CD4-positive, alpha-beta T cell treated with Interferon gamma for 1 hour (primary cell): ENCODE measurements around the gene THBS4.

Experiments used
- DNase-seq: peaks from one replicate; pipeline ENCODE4 v3.0.0-alpha.2; 2020

Gene THBS4

GRCh38 chr5:80048084-80048780 is 13.1 kb downstream of the THBS4 start:
- DNase-seq, result no peak

- no peak for DNase-seq
These were observed 17.3 kb downstream of the THBS4 start for GRCh38 chr5:80052464-80052863.

GRCh38 chr5:80054682-80055081 is 19.5 kb downstream of the THBS4 start:
- no peak for DNase-seq

- no peak for DNase-seq
These were observed 20.5 kb downstream of the THBS4 start for GRCh38 chr5:80055491-80056170.

GRCh38 chr5:80057099-80057498 is 22.0 kb downstream of the THBS4 start:
- no peak for DNase-seq

DNA sequence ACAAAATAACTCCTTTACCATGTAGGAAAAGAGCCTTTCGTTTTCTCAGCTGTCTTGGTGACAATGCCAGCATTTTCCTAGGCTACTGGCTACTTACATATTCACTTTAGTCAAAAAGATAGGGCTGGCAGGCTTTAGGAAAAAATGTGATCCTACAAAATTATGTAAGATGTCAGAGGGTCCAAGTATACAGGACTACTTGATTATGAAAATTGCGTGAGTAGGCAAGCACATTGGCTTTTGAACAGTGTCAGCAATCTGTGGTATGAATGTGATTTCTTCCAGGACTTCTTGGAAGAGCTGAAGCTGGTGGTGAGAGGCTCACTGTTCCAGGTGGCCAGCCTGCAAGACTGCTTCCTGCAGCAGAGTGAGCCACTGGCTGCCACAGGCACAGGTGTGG is 22.8 kb downstream of the THBS4 start:
- no peak for DNase-seq

DNA sequence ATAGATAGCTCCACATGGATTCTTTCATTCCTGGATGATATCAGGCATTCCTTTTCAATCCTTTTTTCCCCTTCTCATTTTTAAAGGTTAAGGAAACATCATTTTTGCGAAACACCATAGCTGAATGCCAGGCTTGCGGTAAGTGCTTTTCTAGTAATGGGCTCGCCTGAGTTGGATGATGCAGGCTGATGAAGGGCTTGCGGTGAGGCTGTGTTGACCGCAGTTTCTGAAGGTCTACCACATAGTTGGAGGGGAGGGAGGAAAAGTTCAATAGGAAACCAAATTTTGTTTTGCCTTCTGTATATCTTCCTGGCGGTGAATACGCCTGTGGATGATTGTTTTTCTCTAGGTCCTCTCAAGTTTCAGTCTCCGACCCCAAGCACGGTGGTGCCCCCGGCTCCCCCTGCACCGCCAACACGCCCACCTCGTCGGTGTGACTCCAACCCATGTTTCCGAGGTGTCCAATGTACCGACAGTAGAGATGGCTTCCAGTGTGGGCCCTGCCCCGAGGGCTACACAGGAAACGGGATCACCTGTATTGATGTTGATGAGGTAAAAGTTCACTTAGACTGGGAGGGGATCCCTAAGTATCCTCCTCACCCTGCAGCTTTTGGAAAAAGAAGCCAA is 24.3 kb downstream of the THBS4 start:
- DNase-seq, result no peak

DNA sequence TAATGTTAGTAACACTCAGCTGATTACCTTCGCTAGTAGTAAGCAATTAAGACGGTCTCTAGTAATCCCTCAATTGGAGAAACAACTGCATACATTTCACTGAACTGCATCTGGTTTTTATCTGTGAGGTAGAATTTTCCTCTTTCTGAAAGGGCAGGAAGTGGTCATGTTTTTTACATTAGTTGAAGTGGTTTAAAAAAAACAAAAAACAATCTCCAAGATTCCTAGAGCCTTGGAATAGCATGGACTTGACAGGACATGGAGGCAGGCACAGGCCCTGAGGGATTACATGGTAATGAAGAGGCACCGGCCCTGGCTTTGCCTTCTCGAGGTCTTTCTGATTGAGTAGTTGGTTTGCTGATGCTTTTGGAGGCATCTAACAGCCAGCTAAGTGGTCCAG is 25.8 kb downstream of the THBS4 start:
- DNase-seq, result no peak

GRCh38 chr5:80061547-80061946 is 26.4 kb downstream of the THBS4 start:
- DNase-seq, result no peak

GRCh38 chr5:80064124-80064523 is 29.0 kb downstream of the THBS4 start:
- no peak for DNase-seq

GRCh38 chr5:80067016-80067415 is 31.9 kb downstream of the THBS4 start:
- no peak for DNase-seq

- no peak for DNase-seq
These were observed 32.5 kb downstream of the THBS4 start for GRCh38 chr5:80067531-80068245.

DNA sequence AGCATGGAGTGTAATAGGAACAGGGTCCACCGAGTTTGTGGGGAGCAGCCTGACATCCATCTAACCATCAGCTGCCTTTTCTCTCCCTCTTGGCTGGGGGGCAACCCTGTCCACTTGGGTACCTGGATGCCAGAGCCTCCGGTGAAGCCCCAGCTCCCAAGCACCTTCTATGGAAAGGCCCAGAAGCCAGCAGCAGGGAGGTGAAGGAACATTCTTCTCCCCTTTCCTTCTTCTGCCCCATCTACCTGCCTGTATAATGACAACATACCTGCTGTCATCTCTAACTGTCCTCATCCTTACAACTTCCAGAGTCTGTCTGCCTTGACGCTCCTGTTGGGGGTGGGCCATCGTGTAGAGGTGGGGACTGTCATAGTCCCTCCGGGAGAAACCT is 33.1 kb downstream of the THBS4 start:
- no peak for DNase-seq

DNA sequence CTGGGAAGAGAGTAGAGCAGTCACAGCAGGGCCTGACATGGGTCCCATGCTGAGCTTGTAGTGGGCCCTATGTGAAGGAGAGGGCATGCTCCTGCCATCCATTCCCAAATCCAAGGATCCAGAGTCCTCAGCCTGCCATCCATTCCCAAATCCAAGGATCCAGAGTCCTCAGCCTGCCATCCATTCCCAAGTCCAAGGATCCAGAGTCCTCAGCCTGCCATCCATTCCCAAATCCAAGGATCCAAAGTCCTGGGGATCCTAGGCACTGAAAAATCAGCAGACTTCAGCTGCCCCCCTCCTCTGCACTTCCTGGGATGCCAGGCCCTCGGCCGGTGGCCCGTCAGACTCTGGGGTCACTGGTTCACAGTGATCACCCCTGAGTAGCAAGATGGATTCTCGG is 33.6 kb downstream of the THBS4 start:
- no peak for DNase-seq

GRCh38 chr5:80069251-80069800 is 34.2 kb downstream of the THBS4 start:
- DNase-seq, result no peak

DNA sequence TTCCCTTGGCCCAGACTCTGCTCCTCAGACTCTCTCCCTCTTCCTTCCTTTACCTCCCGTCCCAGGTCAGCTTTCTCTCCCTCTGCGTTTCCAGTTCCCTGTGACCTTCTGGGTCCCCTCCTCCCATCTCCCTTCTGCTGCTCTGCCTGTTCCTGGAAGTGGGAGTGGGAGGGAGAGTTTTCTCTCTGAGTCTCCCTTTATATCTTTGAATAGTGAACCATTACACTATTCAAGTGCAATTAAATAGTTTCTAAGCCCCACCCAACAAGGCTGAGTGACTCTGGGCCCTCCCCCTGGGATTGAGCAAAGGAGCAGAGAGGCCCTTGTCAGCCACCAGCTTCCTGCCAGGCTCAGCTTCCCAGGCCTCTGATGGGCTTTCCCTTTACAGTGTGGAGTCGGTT is 34.8 kb downstream of the THBS4 start:
- no peak for DNase-seq

GRCh38 chr5:80070338-80071056 is 35.3 kb downstream of the THBS4 start:
- no peak for DNase-seq

DNA sequence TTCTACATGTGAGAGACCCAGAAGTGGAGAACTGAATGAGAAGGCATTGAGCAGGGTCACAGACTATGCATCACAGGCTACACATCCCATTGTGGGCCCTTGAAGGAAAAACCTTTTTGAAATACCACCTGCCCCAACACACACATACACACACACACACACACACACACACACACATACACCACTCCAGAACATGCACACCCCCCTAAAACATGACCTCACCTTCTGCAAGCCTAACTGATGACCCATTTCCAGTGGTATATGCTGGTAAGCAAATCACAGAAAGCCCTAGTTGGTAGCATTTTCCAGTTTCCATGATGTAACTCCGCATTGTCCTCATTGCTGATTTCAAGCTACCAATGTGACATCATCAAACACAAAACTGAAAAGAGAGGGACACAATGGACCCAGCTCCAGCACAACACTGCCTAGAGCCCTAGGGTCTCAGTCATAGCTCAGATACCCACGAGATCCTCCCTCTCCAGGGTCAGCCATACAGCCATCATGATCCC is 36.4 kb downstream of the THBS4 start:
- DNase-seq, result no peak

- DNase-seq, result no peak
These were observed 37.2 kb downstream of the THBS4 start for GRCh38 chr5:80072103-80073073.

GRCh38 chr5:80076131-80077050 is 41.2 kb downstream of the THBS4 start:
- DNase-seq, result no peak
